Fibroblast of peridontal ligament (primary cell): Measurements from ENCODE around the gene FXYD6.
"Not testable (repeated sequence)": the region's sequence is repeated elsewhere in the genome, so short reads cannot be mapped to it uniquely, and the experiment has no call there.

Source experiments
- DNase-seq: peaks from one replicate; pipeline ENCODE4 v3.0.0-alpha.2; 2010; ENCODE audit errors: extremely low read depth

The FXYD6 gene

DNA sequence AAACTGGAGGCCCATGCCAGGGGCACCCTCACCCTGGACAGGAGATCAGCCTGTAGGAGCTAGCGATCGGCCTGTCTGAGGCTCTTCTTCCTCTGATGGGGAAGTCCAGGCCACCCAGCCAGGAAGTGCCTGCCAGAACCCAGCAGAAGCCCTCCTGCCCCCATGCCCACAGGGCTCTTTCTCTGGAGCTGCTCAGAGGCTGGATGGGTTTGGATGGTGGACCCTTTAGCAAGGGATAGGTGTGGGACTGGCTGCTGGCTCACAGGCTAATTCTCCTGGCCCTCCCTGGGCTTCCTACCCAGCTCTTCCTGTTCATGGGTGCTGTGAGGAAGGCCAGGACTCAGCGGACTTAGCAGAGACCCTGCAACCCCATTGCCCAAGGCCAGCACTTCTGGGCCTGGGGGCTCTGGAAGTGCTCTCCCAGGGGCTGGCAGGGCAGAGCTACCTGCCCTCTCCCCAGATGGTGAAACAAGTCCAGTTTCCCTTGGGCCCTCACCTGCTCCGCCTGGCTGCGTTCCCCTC lies 59.6 kb downstream of the FXYD6 start:
- DNase-seq = no peak

DNA sequence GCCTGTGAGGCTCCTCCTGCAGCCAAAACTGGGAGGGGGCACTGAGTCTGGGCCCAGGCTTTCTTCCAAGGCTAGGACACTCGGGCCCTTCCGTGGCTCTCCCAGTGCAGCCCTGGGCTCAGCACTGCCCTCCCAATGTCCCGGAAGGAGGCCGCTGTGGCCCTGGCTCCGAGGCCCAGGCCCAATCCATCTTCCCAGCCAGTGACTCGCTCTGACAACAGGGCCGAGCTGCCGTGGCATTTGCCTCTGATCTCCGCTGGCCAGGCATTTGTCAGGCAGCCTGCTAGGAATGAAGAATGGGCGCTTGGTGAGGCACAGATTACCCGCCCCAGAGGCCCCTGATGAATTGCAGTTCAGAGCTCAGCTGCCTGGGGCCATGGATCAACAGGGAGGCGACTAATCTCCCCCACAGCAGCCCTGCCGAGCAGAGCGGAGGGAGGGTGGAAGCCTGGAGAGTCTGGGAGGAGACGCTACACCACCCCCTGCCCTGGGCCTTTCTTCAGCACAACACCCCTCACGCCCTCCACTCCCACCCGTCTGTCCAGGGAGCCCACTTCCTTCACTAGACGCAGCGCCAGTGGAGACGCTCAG lies 60.2 kb downstream of the FXYD6 start:
- no peak for DNase-seq

DNA sequence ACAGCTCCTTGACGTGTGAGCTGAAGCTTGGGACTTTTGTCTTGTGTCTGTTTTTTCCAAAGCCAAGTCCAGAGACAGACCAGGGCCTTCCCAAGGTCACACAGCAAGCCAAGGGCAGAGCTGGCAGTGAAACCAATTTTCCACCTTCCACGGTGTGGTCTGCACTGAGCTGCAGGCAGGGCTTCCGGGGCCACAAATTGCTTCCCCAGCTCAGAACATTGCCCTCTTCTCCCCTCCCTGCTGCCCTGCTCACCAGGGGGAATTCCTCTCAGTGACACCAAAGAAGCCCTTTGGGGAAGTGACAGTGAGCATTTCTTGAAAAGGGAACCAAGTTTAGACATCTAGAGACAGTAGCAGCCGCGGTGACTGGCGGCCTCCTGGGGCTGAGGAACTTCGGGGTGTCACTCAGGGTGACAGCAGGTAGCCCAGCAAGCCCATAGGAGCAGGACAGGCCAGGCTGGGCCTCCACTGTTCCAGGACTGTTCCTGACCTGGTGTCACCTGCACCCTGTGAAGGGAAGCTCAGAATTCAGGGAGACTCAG lies 61.1 kb downstream of the FXYD6 start:
- no peak for DNase-seq

DNA sequence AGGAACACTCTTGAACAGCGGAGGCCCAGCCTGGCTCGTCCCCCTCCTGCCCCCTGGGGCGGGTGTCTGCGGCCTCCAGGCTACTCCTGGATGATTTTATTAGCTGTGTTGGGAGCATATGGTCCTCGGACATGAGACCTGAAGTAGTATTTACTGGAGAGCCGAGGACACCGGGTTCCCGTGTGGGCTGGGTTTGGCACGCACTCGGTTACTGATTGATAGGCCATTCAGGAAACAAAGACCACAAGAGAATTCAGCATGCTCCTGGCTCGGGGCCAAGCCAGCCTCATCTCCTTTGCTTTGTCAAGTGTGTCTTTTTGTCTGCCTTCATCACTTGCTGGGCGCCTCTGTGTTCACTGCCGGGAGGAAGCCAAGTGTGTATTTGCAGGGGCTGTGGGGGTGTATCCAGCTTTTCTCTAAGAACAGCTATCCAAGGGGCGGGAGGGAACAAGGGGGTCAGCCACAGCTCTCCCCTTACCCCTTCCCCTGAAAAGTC lies 61.6 kb downstream of the FXYD6 start:
- DNase-seq = no peak

DNA sequence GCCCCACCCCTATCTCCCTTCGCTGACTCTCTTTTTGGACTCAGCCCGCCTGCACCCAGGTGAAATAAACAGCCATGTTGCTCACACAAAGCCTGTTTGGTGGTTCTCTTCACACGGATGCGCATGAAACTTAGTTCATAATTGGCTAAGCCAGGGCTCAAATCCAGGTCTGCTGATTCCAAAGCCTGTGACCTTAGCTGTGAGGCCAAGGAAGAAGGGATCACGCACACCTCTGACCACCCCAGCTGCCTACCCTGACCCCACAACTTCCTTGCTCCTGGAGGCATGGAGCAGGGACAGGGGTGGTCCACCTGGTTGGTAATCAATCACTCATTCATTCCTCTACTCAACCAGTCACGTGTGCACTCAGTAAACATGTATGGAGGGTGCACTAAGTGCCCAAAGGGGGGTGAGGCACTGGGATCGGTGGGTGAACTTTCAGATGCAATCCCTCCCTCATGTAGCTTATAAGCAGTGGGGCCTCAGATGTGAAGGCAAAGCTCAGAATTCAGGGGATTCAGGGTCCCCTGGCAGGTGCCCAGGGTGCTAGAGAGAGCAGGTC lies 62.2 kb downstream of the FXYD6 start:
- DNase-seq = no peak

DNA sequence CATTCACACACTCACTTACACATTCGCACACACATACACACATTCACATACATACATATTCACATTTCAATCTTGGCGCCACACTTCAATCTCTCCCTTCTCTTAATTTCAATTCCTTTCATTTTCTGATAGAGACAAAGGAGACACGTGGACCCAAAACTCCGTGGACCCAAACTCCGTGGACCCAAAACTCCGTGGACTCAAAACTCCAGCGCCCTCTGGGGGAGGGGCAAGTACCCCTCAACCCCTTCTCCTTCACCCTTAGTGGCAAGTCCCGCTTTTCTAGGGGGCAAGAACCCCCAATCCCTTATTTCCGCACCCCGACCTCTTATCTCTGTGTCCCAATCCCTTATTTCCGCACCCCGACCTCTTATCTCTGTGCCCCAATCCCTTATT lies 66.4 kb downstream of the FXYD6 start:
- not testable (repeated sequence) for DNase-seq

DNA sequence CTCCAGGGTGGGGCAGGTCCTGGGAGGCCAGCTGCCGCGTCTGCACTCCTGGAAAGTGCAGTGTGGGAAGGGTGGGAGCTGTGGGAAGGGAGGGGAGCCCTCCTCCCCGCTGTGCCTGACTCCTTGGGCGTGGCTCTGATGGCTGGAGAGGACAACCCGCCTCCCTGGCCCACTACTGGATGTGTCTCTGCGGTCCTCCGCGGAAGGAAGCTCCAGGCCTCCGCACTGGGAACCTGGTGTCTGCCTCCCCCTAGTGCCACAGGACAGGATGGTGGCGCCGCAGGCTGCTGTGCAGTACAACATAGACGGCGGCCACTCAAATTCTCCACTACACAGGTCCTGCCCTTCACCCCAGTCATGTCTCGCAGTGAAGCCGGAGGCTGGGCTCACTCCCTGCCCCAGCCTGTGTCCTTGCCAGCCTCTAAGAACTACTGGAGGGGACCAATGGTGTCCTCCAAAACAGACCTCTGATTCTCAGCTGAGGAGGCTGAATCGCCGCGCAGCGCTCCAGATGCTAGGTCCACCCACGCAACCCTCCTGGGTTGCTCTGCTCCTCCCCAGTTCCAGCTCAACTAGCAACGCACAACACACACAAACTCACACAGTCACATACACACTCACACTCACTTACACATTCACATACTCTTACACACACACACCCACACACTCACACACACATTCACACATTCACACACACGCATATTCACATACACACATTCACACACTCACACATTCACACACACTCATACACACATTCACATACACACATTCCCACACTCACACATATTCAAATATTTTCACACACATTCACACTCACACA lies 67.0 kb downstream of the FXYD6 start:
- DNase-seq = peak; percentile 6

DNA sequence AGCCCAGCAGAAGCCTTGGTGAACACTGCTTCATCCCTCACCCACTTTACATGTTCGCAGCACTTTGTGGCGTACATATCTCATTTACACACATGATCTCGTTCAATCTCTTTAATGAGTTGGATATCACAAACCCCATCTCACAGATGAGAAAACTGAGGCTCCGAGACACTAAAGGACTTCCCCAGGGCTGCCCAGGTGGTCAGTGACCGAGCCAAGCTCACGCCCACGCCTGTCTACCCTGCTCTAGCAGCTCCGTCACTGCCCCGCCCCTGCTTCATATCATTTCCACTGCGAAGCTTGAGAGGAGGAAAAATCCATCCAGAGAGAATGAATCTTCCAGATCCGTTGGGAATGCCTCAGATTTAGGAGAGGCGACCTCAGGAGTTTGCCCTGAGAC lies 67.7 kb downstream of the FXYD6 start:
- no peak for DNase-seq

DNA sequence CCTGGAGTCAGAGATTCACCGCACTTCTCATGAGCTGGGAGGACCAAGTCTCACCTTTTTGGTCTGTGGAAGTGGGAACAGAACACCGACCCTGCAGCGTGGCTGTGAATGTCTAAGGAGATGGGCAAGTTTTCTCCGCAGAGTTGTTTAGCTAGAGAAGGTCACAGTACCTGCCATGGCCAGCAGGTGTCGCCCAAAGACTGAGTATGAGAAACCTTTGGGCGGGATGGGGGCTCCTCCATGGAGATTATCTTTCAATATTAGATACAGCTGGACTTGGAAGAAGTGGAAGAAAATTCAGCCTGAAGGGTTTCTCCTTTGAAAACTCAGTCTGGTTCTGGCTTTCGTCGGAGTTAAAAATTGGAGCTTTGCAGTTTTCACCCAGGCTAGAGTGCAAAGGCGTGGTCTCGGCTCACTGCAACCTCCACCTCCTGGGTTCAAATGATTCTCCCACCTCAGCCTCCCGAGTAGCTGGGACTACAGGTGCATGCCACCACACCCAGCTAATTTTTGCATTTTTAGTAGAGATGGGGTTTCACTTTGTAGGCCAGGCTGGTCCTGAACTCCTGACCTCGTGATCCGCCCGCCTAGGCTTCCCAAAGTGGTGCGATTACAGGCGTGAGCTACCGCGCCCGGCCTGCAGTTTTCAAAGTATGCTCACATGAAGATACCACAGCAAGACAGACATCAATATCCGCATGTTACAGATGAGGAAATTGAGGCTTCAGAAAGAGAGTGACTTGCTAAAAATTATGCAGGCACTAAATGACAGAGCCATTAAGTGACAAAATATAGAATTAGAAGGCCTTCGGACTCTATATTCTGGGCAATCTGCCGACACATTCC lies 68.8 kb downstream of the FXYD6 start:
- DNase-seq = peak; percentile 64

DNA sequence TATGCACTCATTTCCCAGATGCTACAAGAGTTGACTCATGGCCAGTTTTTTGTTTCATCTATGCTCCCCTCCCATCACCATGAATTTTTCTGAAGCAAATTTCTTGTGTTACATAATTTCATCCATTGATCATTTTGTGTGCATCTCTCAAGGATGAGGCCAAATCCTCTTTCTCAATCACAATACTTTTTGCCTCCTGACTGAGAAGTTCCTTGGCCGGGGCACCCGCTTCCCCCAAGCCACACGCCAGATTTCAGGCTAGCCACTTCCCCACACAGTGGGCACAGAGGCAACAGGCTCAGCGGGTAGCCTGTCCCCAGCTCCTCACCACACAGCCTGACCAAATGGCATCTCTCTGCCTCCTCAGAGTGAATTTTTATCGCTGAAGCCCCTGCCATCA lies 69.6 kb downstream of the FXYD6 start:
- DNase-seq = no peak

DNA sequence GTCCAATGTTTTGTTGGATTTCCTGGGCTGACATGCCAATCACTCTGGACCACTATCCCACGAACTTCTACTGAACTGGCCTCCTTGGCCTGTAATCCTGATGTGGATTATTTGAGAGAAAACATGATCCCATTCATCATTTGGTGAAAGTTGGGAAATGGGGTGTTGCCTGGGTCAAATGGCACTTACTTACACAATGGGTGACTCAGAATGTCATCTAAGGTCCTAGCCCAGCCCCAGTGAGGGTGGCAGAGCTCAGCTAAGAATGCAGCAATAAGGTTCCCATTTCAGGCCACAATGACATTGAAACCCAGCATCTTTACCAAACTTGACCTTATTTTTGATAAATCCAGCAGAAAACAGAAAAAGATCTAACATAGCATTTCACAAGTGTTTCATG lies 71.4 kb downstream of the FXYD6 start:
- DNase-seq = no peak

DNA sequence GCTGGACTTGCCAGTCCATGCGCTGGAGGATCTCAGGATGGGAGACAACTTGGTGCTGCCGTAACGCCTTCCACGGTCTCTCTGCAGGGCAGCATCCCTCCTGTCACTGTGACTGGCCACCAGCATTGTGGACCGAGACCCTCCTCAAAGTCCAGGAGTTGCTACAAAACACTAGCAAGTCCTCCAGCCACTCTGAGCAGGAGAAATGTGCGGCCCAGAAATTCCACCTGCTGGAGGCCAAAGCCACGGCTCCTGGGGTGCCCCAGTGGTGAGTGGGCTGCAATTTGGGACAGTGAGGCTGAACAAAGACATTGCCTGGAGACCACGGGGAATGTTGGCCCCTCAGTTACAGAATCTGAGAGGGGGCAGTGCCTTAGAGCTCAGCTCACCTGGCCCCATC lies 72.6 kb downstream of the FXYD6 start:
- no peak for DNase-seq

DNA sequence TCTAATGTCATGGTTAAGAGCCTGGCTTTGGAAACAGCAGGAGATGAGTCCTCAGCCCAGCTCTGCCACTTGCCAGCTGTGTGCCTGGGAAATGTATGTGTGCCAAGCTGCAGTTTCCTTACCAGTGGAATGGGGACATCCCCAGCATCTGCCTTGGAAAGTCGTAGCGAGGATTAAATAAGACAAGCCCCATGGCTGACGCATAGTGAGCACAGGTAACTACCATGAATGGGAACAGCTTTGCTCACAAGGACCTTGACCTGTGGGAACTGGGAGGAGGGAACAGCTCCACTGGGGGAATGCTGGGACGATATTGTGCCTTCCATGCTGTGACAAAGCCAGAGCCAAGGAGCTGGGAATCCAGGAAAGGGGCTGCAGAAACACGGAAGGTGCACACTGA lies 76.8 kb downstream of the FXYD6 start:
- DNase-seq = no peak

DNA sequence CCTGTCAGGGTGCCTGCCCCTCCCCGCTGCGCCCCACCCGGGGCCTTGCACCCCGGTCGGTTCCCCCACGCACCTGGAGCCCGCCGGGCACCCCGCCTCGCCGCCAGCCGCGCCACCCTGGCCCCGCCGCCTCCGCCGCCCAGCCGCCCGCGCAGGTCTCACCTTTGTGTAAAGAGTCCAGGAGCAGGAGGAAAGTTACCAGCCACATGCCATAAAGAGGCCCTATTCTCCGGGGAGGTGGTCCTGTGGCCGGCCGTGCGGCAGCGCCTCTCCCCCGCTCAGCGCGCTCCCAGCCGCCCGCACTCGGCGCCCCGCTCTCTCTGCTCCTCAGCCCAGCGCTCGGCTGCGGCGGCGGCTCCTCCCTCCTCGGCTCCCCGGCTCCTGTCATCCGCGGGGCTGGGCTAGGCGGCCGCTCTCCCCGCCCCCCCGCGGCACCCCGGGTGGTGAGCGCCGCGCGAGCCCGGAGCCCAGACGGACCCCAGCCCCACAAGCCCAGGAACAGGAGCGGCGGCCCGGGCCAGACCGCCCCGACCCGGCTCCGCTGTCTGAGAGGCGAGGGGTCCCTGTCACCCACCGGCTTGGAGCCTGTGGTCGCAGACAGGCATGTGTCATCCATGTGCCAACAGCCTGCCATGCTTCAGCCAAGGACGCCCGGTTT lies 79.5 kb downstream of the FXYD6 start, which contains the start of gene DSCAML1:
DSCAML1 (minus strand) TSS at position 345 of the 658 bp plus-strand sequence; CDS start at position 208, 137 bp downstream.
- no peak for DNase-seq

DNA sequence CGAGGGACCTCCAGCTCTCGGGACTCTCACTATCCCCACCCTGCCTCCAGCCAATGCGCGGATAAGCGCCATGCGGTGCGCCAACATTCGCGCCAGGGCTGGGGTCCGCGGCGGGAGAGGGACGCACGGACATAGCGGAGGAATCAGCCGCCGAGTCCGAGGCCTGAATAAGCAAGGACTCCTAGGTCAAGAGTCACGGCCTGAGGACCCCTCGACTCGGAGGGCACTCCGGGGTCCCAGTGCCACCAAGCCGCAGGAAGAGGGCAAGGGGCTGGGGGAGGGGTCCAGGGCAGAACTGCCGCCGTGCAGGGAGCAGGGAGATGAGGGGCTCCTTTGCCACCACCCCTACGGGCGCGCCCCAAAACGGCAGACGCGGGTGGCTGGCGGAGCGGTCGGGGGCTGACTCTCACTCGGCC lies 80.0 kb downstream of the FXYD6 start:
- no peak for DNase-seq

DNA sequence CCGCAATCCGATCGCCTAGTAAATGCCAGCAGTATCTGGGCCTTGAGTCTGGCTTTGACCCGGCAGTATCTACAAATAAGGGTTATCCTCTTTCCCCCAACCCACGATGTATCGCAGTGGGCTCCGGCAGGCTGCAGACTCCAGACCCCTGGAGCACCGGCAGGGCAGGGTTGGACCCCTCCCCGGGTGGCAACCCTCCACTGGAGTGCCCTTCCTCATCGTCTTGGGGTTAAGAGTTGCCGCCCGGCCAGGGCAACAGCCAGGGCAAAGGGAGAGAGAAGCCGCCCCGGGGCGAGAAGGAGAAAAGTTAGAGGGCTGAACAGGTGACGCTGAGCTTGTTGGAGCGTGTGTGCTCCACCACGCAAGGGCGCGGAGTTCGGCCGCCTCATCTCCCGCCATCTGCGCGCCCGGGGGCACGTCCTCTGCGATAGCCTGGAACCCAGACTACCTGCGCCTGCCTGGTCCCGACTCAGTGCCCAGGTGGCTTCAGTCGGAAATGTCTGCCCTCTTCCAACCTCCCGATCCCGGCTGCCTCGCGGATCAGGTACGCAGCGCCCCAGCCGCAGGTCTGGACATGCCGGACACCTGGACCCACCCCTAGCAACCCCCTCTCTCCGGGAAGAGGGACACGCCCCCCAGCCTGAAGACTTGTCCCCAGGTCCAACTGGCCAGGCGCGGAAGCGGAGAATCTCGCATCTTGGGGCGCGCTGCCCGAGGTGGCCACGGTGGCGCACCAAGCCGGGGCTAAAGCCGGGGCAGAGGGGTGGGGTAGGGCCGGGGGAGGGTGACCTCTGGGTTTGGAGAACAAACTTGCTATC lies 80.6 kb downstream of the FXYD6 start:
- no peak for DNase-seq

DNA sequence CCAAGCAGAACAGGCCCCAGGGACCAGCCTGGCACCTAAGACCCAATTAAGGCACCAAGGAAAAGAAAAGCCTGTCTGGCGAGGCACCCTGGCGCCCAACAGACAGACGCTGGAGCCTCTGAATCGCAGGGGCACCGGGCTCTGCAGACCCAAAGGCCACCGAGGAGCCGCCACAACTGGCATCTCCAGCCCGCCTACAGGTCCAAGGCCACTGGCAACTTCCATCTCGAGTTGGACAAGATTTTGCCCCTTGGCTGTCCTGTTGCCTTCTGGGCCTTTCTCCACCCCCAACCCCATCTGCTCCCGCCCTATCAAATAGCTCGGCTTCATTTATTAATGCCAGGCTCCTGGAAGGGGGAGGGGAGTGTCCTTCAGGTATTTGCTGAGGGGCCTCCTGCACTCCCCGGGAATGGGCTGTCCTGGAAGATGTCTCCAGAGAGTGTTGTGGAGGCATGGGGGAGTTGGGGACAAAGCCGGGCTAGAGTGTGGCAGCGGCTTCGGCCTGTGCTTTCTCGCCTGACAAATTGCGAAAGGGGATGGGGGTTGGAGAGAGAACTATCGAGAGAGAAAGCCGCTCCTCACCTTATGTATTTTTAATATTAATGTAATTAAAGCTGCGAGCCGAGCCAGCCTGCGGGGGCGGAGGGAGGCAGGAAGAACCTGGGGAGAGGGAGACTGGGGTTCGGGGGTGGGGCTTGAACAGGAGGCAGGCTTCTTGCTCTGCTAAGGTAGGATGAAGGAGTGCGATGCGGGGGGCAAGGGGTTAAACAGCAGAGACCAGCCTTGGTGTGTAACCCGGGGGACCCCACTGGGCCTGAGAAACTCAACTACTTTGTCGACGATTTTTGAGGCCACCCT lies 81.5 kb downstream of the FXYD6 start:
- no peak for DNase-seq

DNA sequence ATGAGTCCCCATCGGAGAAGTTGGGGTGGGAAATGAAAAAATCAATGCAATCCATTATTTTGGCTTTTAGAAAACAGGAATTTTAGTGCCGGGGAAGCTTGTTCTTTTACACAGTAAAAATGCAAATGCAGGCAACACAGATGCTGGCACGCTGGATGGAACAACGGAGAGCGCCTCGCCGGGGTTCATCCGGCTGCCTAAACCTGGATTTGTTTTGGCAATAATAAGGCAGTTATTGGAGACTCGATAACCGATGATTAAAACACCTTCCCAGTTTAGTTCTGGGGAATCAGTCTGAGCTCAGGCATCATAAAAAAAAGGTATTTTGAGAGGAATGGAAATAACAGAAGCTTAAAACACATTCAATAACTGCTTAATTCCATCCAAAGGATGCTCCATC lies 82.3 kb downstream of the FXYD6 start:
- DNase-seq = no peak

DNA sequence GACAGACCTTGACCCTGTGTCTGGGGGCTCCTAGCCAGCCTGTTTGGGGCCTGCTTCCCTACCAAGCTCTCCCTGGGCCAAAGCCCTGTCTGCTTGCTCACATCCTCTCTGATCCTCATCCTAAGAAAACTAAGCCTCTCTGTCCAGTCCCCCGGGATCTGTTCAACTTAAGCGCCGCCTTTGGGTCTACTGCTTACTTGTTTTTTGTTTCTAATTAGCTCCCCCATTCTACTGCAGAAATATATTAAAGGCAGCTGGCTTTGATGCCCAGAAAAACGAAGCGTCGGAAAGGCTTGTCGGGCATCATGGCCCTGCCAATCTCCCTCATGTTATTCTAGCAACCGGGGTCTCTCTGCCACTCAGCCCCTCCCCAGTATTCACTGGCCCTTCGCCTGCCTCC lies 82.9 kb downstream of the FXYD6 start:
- DNase-seq = no peak
